Breast epithelium (tissue), 4 donors: ENCODE measurements around the gene RPL18. TPM values are rescaled to one million over a fixed set of nuclear protein-coding genes. Genes with fewer than 3 reads are reported as not detected.

ENCODE experiments used
- DNase-seq, 2 donors: peaks; one replicate each; pipeline ENCODE4 v3.0.0-alpha.2; 2019; ENCODE audit warnings: low spot score in 2 of 2
- H3K27ac ChIP-seq, 2 donors: fragments of 200-600 bp; sonication (generic) in 1 of 2; one replicate each; pipeline ENCODE4 v1.5.1; 2016 to 2019; ENCODE audit warnings: mild to moderate bottlenecking in 1 of 2
- H3K27me3 ChIP-seq, 2 donors: fragments of 200-600 bp; sonication (generic) in 1 of 2; one replicate each; pipeline versions ENCODE4 v1.5.1 to v1.6.0; 2017 to 2019; ENCODE audit warnings: control low read depth in 1 of 2, mild to moderate bottlenecking in 1 of 2
- H3K36me3 ChIP-seq: fragments of 200-600 bp; one replicate; pipeline ENCODE4 v1.5.1; 2019
- H3K4me1 ChIP-seq, 2 donors: fragments of 200-600 bp; sonication (generic); one replicate each; pipeline ENCODE4 v1.5.1; 2016 to 2019; ENCODE audit warnings: control low read depth in 1 of 2
- H3K4me3 ChIP-seq, 3 donors: fragments of 200-600 bp; sonication (generic); 1 replicate in 2 of 3; 2 replicates in 1 of 3; pipeline ENCODE4 v1.5.1; 2016 to 2019; ENCODE audit warnings: mild to moderate bottlenecking in 3 of 3, moderate library complexity in 2 of 3
- H3K9me3 ChIP-seq, 2 donors: fragments of 200-600 bp; sonication (generic) in 1 of 2; one replicate each; pipeline ENCODE4 v1.5.1; 2016 to 2019; ENCODE audit warnings: control low read depth in 1 of 2
- POLR2A ChIP-seq: fragments of 450-650 bp; IDR thresholded peaks from one replicate; pipeline ENCODE4 v1.6.1; 2016; ENCODE audit warnings: antibody characterized with exemption, mild to moderate bottlenecking, moderate library complexity
- POLR2AphosphoS5 ChIP-seq, 3 donors: sonication (generic); formaldehyde crosslinking; IDR thresholded peaks; one replicate each; pipeline ENCODE4 v1.6.1; 2017; ENCODE audit warnings: antibody characterized with exemption in 3 of 3
- intact Hi-C: fragments of 100-400 bp; cut with DNase I; formaldehyde crosslinking; loops from one replicate; pipeline ENCODE4 v1.15.1; 2023; ENCODE audit warnings: low total_unique reads
- total RNA-seq, 3 donors: library from RNA; depleted of rRNA; stranded (reverse); fragments of >200 nt; gene quantifications; one replicate each; pipeline ENCODE4 v1.1.0, GENCODE V29; 2016
- TF ChIP-seq, protein P1 (sequence below), 3 donors: fragments of 450-650 bp; IDR thresholded peaks; one replicate each; pipeline ENCODE4 v1.5.1; 2016 to 2017; ENCODE audit warnings: antibody characterized with exemption in 3 of 3, mild to moderate bottlenecking in 3 of 3, moderate library complexity in 3 of 3

The RPL18 gene
- total RNA-seq, 3 donors from 2014 or later, result 1,880 to 2,937 (median 2,507) TPM

DNA sequence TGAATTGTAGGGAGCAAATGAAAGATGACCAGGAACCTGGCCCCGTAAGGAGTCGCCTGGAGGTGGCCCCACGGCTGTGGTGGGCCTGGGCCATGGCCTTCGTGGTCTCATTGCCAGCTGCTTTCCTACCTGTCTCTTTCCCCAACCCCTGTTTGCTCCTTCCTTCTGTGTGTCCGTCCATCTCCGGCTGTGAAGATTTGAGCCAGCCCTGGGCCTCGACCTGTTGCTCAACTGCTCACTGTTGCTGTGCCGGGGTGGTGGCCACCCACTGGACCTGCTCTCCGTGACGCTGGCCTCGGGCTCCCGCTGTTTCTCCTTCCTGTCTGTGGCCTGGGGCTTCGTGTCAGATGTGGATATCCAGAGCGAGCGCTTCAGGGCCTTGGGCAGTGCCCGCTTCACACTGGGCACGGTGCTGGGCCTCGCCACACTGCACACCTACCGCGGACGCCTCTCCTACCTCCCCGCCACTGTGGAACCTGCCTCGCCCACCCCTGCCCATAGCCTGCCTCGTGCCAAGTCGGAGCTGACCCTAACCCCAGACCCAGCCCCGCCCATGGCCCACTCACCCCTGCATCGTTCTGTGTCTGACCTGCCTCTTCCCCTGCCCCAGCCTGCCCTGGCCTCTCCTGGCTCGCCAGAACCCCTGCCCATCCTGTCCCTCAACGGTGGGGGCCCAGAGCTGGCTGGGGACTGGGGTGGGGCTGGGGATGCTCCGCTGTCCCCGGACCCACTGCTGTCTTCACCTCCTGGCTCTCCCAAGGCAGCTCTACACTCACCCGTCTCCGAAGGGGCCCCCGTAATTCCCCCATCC lies 9.7 kb upstream of the RPL18 start:
- TF ChIP-seq POLR2A (no peak), POLR2AphosphoS5 (IDR thresholded peaks at IDR 0.05) (no peak)
- TF ChIP-seq, protein P1, sequence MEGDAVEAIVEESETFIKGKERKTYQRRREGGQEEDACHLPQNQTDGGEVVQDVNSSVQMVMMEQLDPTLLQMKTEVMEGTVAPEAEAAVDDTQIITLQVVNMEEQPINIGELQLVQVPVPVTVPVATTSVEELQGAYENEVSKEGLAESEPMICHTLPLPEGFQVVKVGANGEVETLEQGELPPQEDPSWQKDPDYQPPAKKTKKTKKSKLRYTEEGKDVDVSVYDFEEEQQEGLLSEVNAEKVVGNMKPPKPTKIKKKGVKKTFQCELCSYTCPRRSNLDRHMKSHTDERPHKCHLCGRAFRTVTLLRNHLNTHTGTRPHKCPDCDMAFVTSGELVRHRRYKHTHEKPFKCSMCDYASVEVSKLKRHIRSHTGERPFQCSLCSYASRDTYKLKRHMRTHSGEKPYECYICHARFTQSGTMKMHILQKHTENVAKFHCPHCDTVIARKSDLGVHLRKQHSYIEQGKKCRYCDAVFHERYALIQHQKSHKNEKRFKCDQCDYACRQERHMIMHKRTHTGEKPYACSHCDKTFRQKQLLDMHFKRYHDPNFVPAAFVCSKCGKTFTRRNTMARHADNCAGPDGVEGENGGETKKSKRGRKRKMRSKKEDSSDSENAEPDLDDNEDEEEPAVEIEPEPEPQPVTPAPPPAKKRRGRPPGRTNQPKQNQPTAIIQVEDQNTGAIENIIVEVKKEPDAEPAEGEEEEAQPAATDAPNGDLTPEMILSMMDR (IDR thresholded peaks at IDR 0.05), result no peak
- Histone ChIP-seq H3K4me1 (peaks cover 0 to 4% of the 10 kb centered on the region in 2 donors), H3K4me3 (no peak overlapping the region), H3K27ac (peak overlapping the region in 1 of 2 donors; percentile 64), H3K9me3 (no peaks in the 10 kb centered on the region), H3K27me3 (no peaks in the 10 kb centered on the region), H3K36me3 (no peaks in the 10 kb centered on the region)
- intact Hi-C loops, result no loop called here
- no peak for DNase-seq

DNA sequence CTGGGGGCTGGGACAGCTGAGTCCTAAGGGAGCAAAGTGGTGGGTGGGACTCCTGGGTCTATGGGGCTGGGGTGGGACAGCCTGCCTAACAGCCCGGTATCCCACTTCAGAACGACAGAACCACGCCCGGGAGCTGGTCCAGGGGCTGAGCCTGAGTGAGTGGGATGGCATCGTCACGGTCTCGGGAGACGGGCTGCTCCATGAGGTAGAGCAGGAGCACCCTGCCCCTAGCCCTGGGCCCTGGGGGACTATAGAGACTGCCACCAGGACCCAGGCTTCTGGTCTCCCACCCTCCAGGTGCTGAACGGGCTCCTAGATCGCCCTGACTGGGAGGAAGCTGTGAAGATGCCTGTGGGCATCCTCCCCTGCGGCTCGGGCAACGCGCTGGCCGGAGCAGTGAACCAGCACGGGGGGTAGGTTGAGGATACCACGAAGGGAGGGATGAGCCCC lies 8.9 kb upstream of the RPL18 start:
- no peak for DNase-seq
- Histone ChIP-seq H3K27ac (peak overlapping the region; percentile 2 to 64), H3K9me3 (no peaks in the 10 kb centered on the region), H3K36me3 (no peaks in the 10 kb centered on the region), H3K4me3 (no peak overlapping the region), H3K27me3 (no peaks in the 10 kb centered on the region), H3K4me1 (peaks cover 0 to 6% of the 10 kb centered on the region in 2 donors)
- intact Hi-C loops, result no loop called here
- TF ChIP-seq, protein P1 (IDR thresholded peaks at IDR 0.05), result no peak
- TF ChIP-seq POLR2AphosphoS5 (IDR thresholded peaks at IDR 0.05) (no peak), POLR2A (no peak)

DNA sequence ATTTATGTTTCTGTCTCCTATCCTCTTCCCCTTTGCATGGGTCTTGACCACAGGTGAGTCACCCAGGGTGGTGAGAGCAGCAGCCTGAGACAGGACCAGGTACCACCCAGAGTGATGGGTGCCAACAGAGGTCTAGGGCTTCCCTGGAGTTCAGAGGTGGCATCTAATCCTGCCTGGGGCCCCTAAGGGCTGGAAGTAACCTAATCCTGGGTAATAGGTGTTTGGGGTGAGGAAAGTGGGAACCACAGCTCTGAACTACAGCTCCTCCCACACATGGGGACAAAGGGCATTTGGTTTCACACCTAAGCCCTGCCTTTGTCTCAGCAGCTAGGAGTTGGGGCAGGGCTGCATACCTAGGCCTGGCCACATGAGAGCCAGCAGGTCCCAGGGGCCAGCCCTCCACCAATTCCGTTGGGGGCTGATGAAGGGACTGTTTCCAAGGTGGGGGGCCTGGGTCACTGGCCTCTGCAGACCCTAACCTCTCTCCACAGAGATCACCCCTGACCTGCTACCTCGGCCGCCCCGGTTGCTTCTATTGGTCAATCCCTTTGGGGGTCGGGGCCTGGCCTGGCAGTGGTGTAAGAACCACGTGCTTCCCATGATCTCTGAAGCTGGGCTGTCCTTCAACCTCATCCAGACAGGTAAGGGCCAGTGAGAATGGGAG lies 8.4 kb upstream of the RPL18 start:
- Histone ChIP-seq H3K36me3 (no peaks in the 10 kb centered on the region), H3K4me3 (no peak overlapping the region), H3K27ac (peak overlapping the region in 1 of 2 donors; percentile 2), H3K9me3 (no peaks in the 10 kb centered on the region), H3K27me3 (no peaks in the 10 kb centered on the region), H3K4me1 (peaks cover 0 to 6% of the 10 kb centered on the region in 2 donors)
- DNase-seq, result no peak
- intact Hi-C loops, result no loop called here
- TF ChIP-seq POLR2AphosphoS5 (IDR thresholded peaks at IDR 0.05), result no peak
- TF ChIP-seq, protein P1 (IDR thresholded peaks at IDR 0.05), result no peak
- no peak for TF ChIP-seq POLR2A

DNA sequence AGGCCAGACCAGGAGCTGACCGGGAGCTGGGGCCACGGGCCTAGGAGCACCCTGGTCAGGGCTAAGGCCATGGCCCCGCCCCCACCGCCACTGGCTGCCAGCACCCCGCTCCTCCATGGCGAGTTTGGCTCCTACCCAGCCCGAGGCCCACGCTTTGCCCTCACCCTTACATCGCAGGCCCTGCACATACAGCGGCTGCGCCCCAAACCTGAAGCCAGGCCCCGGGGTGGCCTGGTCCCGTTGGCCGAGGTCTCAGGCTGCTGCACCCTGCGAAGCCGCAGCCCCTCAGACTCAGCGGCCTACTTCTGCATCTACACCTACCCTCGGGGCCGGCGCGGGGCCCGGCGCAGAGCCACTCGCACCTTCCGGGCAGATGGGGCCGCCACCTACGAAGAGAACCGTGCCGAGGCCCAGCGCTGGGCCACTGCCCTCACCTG lies 6.9 kb upstream of the RPL18 start:
- peak overlapping the region; percentile 19 to 45 for H3K27ac ChIP-seq
- H3K9me3 ChIP-seq, result no peaks in the 10 kb centered on the region
- TF ChIP-seq POLR2AphosphoS5 (IDR thresholded peaks at IDR 0.05), result no peak
- no peak for TF ChIP-seq POLR2A
- TF ChIP-seq, protein P1 (IDR thresholded peaks at IDR 0.05), result no peak
- peaks cover 0 to 6% of the 10 kb centered on the region in 2 donors for H3K4me1 ChIP-seq
- no peaks in the 10 kb centered on the region for H3K27me3 ChIP-seq
- no peak for DNase-seq
- H3K36me3 ChIP-seq, result no peaks in the 10 kb centered on the region
- intact Hi-C loops, result no loop called here
- H3K4me3 ChIP-seq, result no peak overlapping the region
